IMR-90 (cell line): ENCODE data around the gene C11orf98. TPM values are rescaled to one million over a fixed set of nuclear protein-coding genes. Genes with fewer than 3 reads are reported as not detected.

Source experiments
- BHLHE40 ChIP-seq: fragments of 150-350 bp; IDR thresholded peaks from 2 replicates; pipeline ENCODE4 v1.6.1; 2016; ENCODE audit warnings: mild to moderate bottlenecking, low read depth, low read length
- NFE2L2 ChIP-seq: fragments of 150-350 bp; IDR thresholded peaks from 2 replicates; pipeline ENCODE4 v1.6.1; 2016; ENCODE audit warnings: low read depth, mild to moderate bottlenecking, low read length
- RAD21 ChIP-seq: IDR thresholded peaks from 2 replicates; pipeline ENCODE4 v1.6.1; 2012; ENCODE audit warnings: low read length, improper control_type of control experiment
- SMC3 ChIP-seq: fragments of 150-350 bp; IDR thresholded peaks from 2 replicates; pipeline ENCODE4 v1.6.1; 2016; ENCODE audit warnings: low read depth, mild to moderate bottlenecking, antibody characterized with exemption, low read length, moderate library complexity
- polyA plus RNA-seq, 3 experiments: library from polyadenylated mRNA; depleted of rRNA; stranded (reverse); fragments of >200 nt; gene quantifications; 2 replicates each; pipeline ENCODE4 v1.2.3, GENCODE V29; 2012; ENCODE audit warnings: low replicate concordance in 1 of 3
- total RNA-seq: library from RNA; depleted of rRNA; stranded (reverse); fragments of >200 nt; gene quantifications from 2 replicates; pipeline ENCODE4 v1.2.3, GENCODE V29; 2012

C11orf98 gene
- total and polyA plus RNA-seq, 2 of the 4 experiments (the other 2 are of a cell fraction) = 41.2 to 62.3 TPM

DNA sequence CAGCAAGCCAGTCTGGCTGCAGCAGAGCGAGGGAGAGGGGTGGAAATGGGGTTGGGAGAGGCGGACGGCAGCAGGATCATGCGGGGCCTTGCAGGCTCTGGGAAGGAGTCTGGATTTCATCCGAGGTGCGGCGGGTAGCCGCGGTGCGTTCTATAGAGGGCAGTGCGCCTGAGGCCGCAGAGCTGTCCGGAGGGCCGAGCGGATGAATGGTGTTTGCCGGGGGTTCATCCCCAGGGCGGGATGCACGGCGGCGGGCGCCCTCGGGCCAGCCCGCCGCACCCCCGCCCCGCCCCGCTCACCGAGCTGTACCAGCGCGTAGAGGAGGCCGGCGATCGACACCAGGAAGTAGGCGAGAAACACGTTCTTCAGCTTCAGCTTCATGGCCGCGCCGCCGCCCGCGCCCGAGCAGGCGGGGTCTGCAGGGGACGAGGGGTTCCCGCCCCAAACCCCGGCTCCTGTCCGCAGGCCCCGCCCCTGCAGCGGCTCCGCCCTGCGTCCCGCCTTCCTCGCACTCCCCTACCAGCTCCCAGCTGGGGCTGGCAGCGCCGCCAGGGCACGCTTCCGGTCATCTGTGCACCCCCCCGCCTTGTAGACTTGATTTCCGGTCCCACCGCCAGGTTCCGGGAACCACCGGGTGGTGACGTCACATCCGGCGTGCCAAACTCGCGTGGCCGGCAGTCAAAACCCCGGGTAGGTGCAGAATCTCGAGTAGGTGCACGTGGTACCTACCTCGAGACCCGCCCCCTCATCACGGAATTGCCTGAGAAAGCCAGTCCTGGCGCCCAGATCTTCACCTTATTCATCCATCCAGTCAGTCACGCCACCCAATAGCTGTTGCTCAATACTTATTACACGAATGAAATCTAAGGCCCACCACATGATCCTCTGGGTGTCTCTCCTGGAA, 43.2 kb downstream of the C11orf98 start, which contains the start of gene B3GAT3 (continued):
- TF ChIP-seq SMC3 = no peak
- TF ChIP-seq NFE2L2 = no peak
- TF ChIP-seq RAD21 = no peak
- TF ChIP-seq BHLHE40 = peak; percentile 70
